Mammary epithelial cell (primary cell): Measurements from ENCODE around the gene KCNG2.

Source experiments
- CTCF ChIP-seq, 2 donors: IDR thresholded peaks in 1 of 2; conservative IDR thresholded peaks in 1 of 2; 2 replicates each; pipeline ENCODE4 v1.5.1; 2011 to 2012; ENCODE audit warnings: inconsistent platforms in 2 of 2, low read length in 2 of 2, mild to moderate bottlenecking in 2 of 2, control low read depth in 1 of 2, low read depth in 1 of 2; ENCODE audit not compliant: insufficient read depth in 1 of 2; ENCODE audit errors: extremely low read depth in 1 of 2
- EZH2 ChIP-seq: IDR thresholded peaks from 2 replicates; pipeline ENCODE4 v1.6.1; 2012; ENCODE audit warnings: low read length, inconsistent platforms, borderline replicate concordance

- TF ChIP-seq EZH2 (no peak), CTCF (conservative IDR thresholded peaks at IDR 0.05 in 1 of 2, IDR thresholded peaks at IDR 0.05 in 1 of 2; ENCODE audit: extremely low read depth in 1 of 2, insufficient read depth in 1 of 2, low read depth in 1 of 2, low read length in 2 of 2) (no peak)
Measured at GRCh38 chr18:79857082-79857671, 59.4 kb downstream of the KCNG2 start.
